Measurements from ENCODE around the gene ADARB2.

DNA sequence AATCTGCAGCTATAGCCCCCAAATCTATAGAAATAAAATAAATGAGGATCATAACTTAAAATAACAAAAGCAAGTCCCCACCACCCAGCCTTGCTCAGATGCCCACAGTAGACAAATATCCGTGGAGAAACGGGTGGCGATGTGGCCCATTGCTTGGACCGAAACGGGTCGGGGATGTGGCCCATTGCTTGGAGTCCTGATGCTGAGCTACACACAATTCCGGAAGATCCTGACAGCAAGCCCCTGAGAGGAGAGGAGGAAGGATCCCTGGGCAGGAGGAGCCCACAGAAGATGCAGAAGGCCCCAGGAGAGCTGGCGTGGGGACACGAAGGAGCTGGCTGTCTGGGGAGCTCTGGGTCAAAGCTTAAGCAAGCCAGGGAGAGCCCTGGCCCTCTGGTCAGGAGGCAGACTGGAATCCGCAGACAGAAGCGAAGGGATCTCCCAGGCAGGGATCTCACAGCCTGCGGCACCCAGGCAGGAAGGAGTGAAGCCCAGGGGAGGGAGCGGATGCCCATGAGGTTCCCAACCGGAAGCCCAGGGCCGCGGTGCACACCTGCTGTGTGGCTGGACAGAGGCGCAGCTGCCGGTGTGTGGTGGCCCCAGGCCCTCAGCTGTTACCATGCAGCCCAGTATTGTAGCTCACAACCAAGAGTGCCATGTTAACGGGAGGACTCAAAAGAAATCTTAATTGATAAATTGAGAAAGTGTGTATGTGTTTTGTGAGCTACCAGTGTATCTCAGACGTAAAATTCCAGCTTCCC lies 138.8 kb downstream of the ADARB2 start:
- TF ChIP-seq FOXK2 (IDR thresholded peaks at IDR 0.05) (no peak), BHLHE40 (IDR thresholded peaks at IDR 0.05; ENCODE audit: borderline replicate concordance) (no peak), SP1 (IDR thresholded peaks at IDR 0.05) (no peak), SUZ12 (IDR thresholded peaks at IDR 0.05) (no peak), FOXA1 (IDR thresholded peaks at IDR 0.05) (no peak), HDGF (IDR thresholded peaks at IDR 0.05; ENCODE audit: borderline replicate concordance) (no peak)

All from HEK293T (cell line).